ENCODE measurements around the gene ABHD12B. TPM values are rescaled to one million over a fixed set of nuclear protein-coding genes. Genes with fewer than 3 reads are reported as not detected.
"Not testable (repeated sequence)": the region's sequence is repeated elsewhere in the genome, so short reads cannot be mapped to it uniquely, and the experiment has no call there.

ABHD12B gene
- total RNA-seq, 4 donors from 2014 or later, result 0.32 to 7.9 (median 2.5) TPM; not detected in 1

DNA sequence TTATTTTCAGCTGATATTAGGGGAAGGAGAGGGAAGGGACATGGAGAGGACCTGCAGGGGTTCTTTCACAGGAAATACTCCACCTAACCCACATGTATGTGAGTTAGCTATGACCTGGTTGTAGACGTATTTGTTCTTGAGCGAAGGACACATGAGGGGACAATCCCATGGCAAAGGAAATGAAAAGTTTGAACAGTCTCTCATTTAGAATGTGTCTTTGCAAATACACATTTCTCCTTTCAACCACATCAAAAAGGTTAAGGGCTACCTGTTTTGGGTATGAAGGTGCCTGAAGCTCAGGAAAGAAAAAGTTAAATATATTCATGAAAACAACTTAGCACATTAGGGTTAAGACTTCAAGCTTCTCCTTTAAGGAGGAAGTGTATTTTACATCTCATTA, 65.0 kb downstream of the ABHD12B start:
- Histone ChIP-seq H3K4me3 (no peak overlapping the region), H3K9me3 (no peaks in the 10 kb centered on the region), H3K4me1 (peaks cover 0 to 12% (median 3%) of the 10 kb centered on the region in 4 donors), H3K27me3 (no peaks in the 10 kb centered on the region), H3K27ac (no peak overlapping the region), H3K36me3 (no peaks in the 10 kb centered on the region)
- no peak for DNase-seq
- WGBS, 2 donors (ENCODE audit: low coverage in 1 of 2), result 64 to 71% methylated on average over 2 of the region's 2 CpGs
- in situ Hi-C loops (cut with MboI; ENCODE audit: low pct_ligation_motif_present in 1 of 4, low pct_unique_long_range_greater_than_20kb in 1 of 4, low sequenced_read_pairs in 3 of 4) (no loop called here), intact Hi-C loops (cut with DNase I; ENCODE audit: low total_unique reads) (no loop called here)
- TF ChIP-seq EP300 (IDR thresholded peaks at IDR 0.05; ENCODE audit: low read depth) (no peak), POLR2AphosphoS5 (IDR thresholded peaks at IDR 0.05) (no peak), POLR2A (IDR thresholded peaks at IDR 0.05) (no peak)
- TF ChIP-seq, protein P1, sequence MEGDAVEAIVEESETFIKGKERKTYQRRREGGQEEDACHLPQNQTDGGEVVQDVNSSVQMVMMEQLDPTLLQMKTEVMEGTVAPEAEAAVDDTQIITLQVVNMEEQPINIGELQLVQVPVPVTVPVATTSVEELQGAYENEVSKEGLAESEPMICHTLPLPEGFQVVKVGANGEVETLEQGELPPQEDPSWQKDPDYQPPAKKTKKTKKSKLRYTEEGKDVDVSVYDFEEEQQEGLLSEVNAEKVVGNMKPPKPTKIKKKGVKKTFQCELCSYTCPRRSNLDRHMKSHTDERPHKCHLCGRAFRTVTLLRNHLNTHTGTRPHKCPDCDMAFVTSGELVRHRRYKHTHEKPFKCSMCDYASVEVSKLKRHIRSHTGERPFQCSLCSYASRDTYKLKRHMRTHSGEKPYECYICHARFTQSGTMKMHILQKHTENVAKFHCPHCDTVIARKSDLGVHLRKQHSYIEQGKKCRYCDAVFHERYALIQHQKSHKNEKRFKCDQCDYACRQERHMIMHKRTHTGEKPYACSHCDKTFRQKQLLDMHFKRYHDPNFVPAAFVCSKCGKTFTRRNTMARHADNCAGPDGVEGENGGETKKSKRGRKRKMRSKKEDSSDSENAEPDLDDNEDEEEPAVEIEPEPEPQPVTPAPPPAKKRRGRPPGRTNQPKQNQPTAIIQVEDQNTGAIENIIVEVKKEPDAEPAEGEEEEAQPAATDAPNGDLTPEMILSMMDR (IDR thresholded peaks at IDR 0.05), result no peak

DNA sequence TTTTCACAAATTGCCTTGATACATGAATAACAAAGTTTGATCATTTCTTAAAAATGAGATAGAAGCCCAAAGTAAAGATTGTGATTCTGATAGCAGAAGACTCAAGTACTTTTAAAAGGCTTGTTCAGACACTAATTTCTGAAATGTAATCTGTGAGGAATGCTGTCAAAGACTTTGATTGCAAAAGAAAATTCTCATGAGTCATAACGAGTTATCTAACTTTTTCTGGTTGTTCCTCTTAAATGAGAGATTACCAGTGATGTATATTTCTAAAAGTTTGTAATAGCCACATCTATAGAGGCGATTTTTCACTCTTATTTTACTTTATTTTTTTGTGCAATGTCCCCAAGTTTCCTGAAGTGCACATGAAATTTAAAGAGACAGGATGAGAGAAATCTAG, 65.5 kb downstream of the ABHD12B start:
- TF ChIP-seq, protein P1 (IDR thresholded peaks at IDR 0.05), result no peak
- TF ChIP-seq EP300 (IDR thresholded peaks at IDR 0.05; ENCODE audit: low read depth) (no peak), POLR2AphosphoS5 (IDR thresholded peaks at IDR 0.05) (no peak), POLR2A (IDR thresholded peaks at IDR 0.05) (no peak)
- H3K4me1 ChIP-seq, result peaks cover 0 to 12% (median 3%) of the 10 kb centered on the region in 4 donors

DNA sequence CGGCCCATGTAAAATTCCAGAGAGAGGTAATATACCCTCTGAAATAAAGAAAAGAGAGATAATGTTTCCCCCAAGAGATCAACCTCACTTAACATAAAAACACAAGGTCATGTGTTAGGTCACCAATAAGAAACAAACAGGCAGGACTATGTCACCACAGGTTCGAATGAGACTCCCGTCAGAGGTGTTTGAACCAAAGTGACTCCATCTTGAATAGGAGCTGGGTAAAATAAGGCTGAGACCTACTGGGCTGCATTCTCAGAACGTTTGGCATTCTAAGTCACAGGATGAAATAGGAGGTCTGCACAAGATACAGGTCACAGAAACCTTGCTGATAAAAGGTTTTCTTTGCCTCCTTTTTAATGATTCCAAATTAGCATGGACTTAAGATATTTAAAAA, 65.9 kb downstream of the ABHD12B start:
- Histone ChIP-seq H3K4me1 (peaks cover 0 to 12% (median 3%) of the 10 kb centered on the region in 4 donors), H3K27me3 (no peaks in the 10 kb centered on the region), H3K4me3 (no peak overlapping the region), H3K9me3 (no peaks in the 10 kb centered on the region), H3K36me3 (no peaks in the 10 kb centered on the region), H3K27ac (no peak overlapping the region)
- intact Hi-C loops (cut with DNase I; ENCODE audit: low total_unique reads) (no loop called here), in situ Hi-C loops (cut with MboI; ENCODE audit: low pct_ligation_motif_present in 1 of 4, low pct_unique_long_range_greater_than_20kb in 1 of 4, low sequenced_read_pairs in 3 of 4) (no loop called here)
- TF ChIP-seq, protein P1 (IDR thresholded peaks at IDR 0.05), result no peak
- no peak for TF ChIP-seq EP300 (IDR thresholded peaks at IDR 0.05; ENCODE audit: low read depth)
- TF ChIP-seq POLR2A (IDR thresholded peaks at IDR 0.05), result no peak
- no peak for TF ChIP-seq POLR2AphosphoS5 (IDR thresholded peaks at IDR 0.05)
- 77% methylated on average over 4 of the region's 4 CpGs for WGBS, 2 donors (ENCODE audit: low coverage in 1 of 2)
- no peak for DNase-seq

More for the DNA sequence above, 65.5 kb downstream of the ABHD12B start:
- DNase-seq, result no peak
- Histone ChIP-seq H3K4me3 (no peak overlapping the region), H3K27me3 (no peaks in the 10 kb centered on the region), H3K9me3 (no peaks in the 10 kb centered on the region), H3K27ac (no peak overlapping the region), H3K36me3 (no peaks in the 10 kb centered on the region)
- intact Hi-C loops (cut with DNase I; ENCODE audit: low total_unique reads) (no loop called here), in situ Hi-C loops (cut with MboI; ENCODE audit: low pct_ligation_motif_present in 1 of 4, low pct_unique_long_range_greater_than_20kb in 1 of 4, low sequenced_read_pairs in 3 of 4) (no loop called here)
- 45 to 62% methylated on average over 2 of the region's 2 CpGs for WGBS, 2 donors (ENCODE audit: low coverage in 1 of 2)

DNA sequence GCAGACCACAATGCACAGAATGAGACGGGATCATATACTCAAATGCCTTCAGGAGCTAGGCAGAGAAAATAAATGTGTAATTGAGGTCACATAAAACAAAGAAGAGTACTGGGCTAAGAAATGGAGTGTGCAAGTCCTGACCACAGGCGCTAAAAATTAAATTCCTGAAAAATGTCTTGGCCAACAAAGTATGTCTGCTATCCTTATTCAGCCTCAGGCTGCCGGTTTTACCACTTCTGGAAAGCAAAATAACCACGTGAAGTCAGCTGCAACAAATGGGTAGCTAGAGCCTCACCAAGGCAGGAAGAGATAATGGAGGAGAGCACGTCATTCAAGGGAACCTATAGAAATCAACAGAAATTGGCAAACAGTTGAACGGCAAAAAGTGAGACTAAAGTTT, 69.3 kb downstream of the ABHD12B start:
- DNase-seq, result no peak
- no peak overlapping the region for H3K27ac ChIP-seq
- no peaks in the 10 kb centered on the region for H3K27me3 ChIP-seq
- H3K9me3 ChIP-seq, result no peaks in the 10 kb centered on the region
- TF ChIP-seq POLR2A (IDR thresholded peaks at IDR 0.05), result no peak
- TF ChIP-seq, protein P1 (IDR thresholded peaks at IDR 0.05), result no peak
- no peak for TF ChIP-seq POLR2AphosphoS5 (IDR thresholded peaks at IDR 0.05)
- TF ChIP-seq EP300 (IDR thresholded peaks at IDR 0.05; ENCODE audit: low read depth), result no peak
- intact Hi-C loops (cut with DNase I; ENCODE audit: low total_unique reads), result no loop called here
- H3K4me3 ChIP-seq, result no peak overlapping the region
- no peaks in the 10 kb centered on the region for H3K36me3 ChIP-seq
- H3K4me1 ChIP-seq, result peaks cover 0 to 20% (median 8%) of the 10 kb centered on the region in 4 donors
- in situ Hi-C loops (cut with MboI; ENCODE audit: low pct_ligation_motif_present in 1 of 4, low pct_unique_long_range_greater_than_20kb in 1 of 4, low sequenced_read_pairs in 3 of 4), result no loop called here
- WGBS, 2 donors (ENCODE audit: low coverage in 1 of 2), result 84 to 86% methylated on average over 4 to 6 of the region's 6 CpGs

DNA sequence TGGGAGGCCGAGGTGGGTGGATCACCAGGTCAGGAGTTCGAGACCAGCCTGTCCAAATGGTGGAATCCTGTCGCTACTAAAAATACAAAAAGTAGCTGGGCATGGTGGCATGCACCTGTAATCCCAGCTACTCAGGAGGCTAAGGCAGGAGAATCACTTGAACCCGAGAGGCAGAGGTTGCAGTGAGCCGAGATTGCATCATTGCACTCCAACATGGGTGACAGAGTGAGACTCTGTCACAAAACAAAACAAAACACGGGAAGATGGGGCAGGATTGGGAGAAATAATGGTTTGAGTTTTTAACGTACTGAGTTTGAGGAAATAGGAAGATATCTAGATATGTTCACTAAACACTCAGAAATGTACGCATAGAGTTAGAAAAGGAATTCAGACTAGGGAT, 69.8 kb downstream of the ABHD12B start:
- H3K36me3 ChIP-seq; H3K27me3 ChIP-seq; intact Hi-C loops (cut with DNase I; ENCODE audit: low total_unique reads); H3K9me3 ChIP-seq; H3K27ac ChIP-seq; H3K4me3 ChIP-seq; DNase-seq; in situ Hi-C loops (cut with MboI; ENCODE audit: low pct_ligation_motif_present in 1 of 4, low pct_unique_long_range_greater_than_20kb in 1 of 4, low sequenced_read_pairs in 3 of 4): not testable (repeated sequence)
- WGBS, 2 donors (ENCODE audit: low coverage in 1 of 2), result 93 to 96% methylated on average over 4 to 8 of the region's 8 CpGs
- peaks cover 0 to 20% (median 8%) of the 10 kb centered on the region in 4 donors for H3K4me1 ChIP-seq
